ENCODE measurements around the gene DHX35.

DHX35 gene

GRCh38 chr20:39044501-39044900 is 82.4 kb downstream of the DHX35 start:
- Histone ChIP-seq H3K4me1 (ENCODE audit: control insufficient read depth, insufficient read depth, low read length) (no peaks in the 10 kb centered on the region), H3K9ac (ENCODE audit: low read depth, low read length) (no peak overlapping the region), H3K27ac (ENCODE audit: low read depth, low read length) (no peak overlapping the region), H3K36me3 (ENCODE audit: control insufficient read depth, insufficient read depth, low read length) (peaks cover 24% of the 10 kb centered on the region), H3K9me3 (ENCODE audit: control insufficient read depth, insufficient read depth, low read length) (no peaks in the 10 kb centered on the region), H3K4me3 (ENCODE audit: low read depth, low read length) (no peak overlapping the region), H3K27me3 (ENCODE audit: control insufficient read depth, insufficient read depth, low read length) (peaks cover 5% of the 10 kb centered on the region)

GRCh38 chr20:39045676-39046075 is 83.5 kb downstream of the DHX35 start:
- no peak overlapping the region for H3K9ac ChIP-seq (ENCODE audit: low read depth, low read length)
- peaks cover 12% of the 10 kb centered on the region for H3K36me3 ChIP-seq (ENCODE audit: control insufficient read depth, insufficient read depth, low read length)
- no peaks in the 10 kb centered on the region for H3K9me3 ChIP-seq (ENCODE audit: control insufficient read depth, insufficient read depth, low read length)
- H3K4me3 ChIP-seq (ENCODE audit: low read depth, low read length): no peak overlapping the region
- H3K27ac ChIP-seq (ENCODE audit: low read depth, low read length): no peak overlapping the region
- peaks cover 10% of the 10 kb centered on the region for H3K27me3 ChIP-seq (ENCODE audit: control insufficient read depth, insufficient read depth, low read length)
- H3K4me1 ChIP-seq (ENCODE audit: control insufficient read depth, insufficient read depth, low read length): no peaks in the 10 kb centered on the region

GRCh38 chr20:39047417-39047985 is 85.4 kb downstream of the DHX35 start:
- Histone ChIP-seq H3K4me1 (ENCODE audit: control insufficient read depth, insufficient read depth, low read length) (no peaks in the 10 kb centered on the region), H3K9me3 (ENCODE audit: control insufficient read depth, insufficient read depth, low read length) (no peaks in the 10 kb centered on the region)

GRCh38 chr20:39048000-39048696 is 86.0 kb downstream of the DHX35 start:
- Histone ChIP-seq H3K4me3 (ENCODE audit: low read depth, low read length) (no peak overlapping the region), H3K27me3 (ENCODE audit: control insufficient read depth, insufficient read depth, low read length) (peaks cover 12% of the 10 kb centered on the region), H3K36me3 (ENCODE audit: control insufficient read depth, insufficient read depth, low read length) (no peaks in the 10 kb centered on the region), H3K27ac (ENCODE audit: low read depth, low read length) (no peak overlapping the region), H3K9ac (ENCODE audit: low read depth, low read length) (no peak overlapping the region), H3K4me1 (ENCODE audit: control insufficient read depth, insufficient read depth, low read length) (no peaks in the 10 kb centered on the region), H3K9me3 (ENCODE audit: control insufficient read depth, insufficient read depth, low read length) (no peaks in the 10 kb centered on the region)

More at GRCh38 chr20:39047417-39047985, 85.4 kb downstream of the DHX35 start:
- Histone ChIP-seq H3K36me3 (ENCODE audit: control insufficient read depth, insufficient read depth, low read length) (peaks cover 3% of the 10 kb centered on the region), H3K27ac (ENCODE audit: low read depth, low read length) (no peak overlapping the region), H3K4me3 (ENCODE audit: low read depth, low read length) (no peak overlapping the region), H3K27me3 (ENCODE audit: control insufficient read depth, insufficient read depth, low read length) (peaks cover 12% of the 10 kb centered on the region), H3K9ac (ENCODE audit: low read depth, low read length) (no peak overlapping the region)

GRCh38 chr20:39049148-39049547 is 87.0 kb downstream of the DHX35 start:
- Histone ChIP-seq H3K36me3 (ENCODE audit: control insufficient read depth, insufficient read depth, low read length) (no peaks in the 10 kb centered on the region), H3K9ac (ENCODE audit: low read depth, low read length) (no peak overlapping the region), H3K27me3 (ENCODE audit: control insufficient read depth, insufficient read depth, low read length) (peaks cover 12% of the 10 kb centered on the region), H3K4me1 (ENCODE audit: control insufficient read depth, insufficient read depth, low read length) (no peaks in the 10 kb centered on the region), H3K27ac (ENCODE audit: low read depth, low read length) (no peak overlapping the region), H3K9me3 (ENCODE audit: control insufficient read depth, insufficient read depth, low read length) (no peaks in the 10 kb centered on the region), H3K4me3 (ENCODE audit: low read depth, low read length) (no peak overlapping the region)

GRCh38 chr20:39049684-39050554 is 87.8 kb downstream of the DHX35 start:
- H3K9ac ChIP-seq (ENCODE audit: low read depth, low read length): peak overlapping the region; percentile 19; the same call in 1 of the 2 replicates
- no peaks in the 10 kb centered on the region for H3K36me3 ChIP-seq (ENCODE audit: control insufficient read depth, insufficient read depth, low read length)
- H3K9me3 ChIP-seq (ENCODE audit: control insufficient read depth, insufficient read depth, low read length): no peaks in the 10 kb centered on the region
- peaks cover 12% of the 10 kb centered on the region for H3K27me3 ChIP-seq (ENCODE audit: control insufficient read depth, insufficient read depth, low read length)
- H3K4me1 ChIP-seq (ENCODE audit: control insufficient read depth, insufficient read depth, low read length): no peaks in the 10 kb centered on the region
- no peak overlapping the region for H3K27ac ChIP-seq (ENCODE audit: low read depth, low read length)
- peak overlapping the region; percentile 66 for H3K4me3 ChIP-seq (ENCODE audit: low read depth, low read length)

- Histone ChIP-seq H3K4me3 (ENCODE audit: low read depth, low read length) (peak overlapping the region; percentile 66), H3K36me3 (ENCODE audit: control insufficient read depth, insufficient read depth, low read length) (no peaks in the 10 kb centered on the region), H3K27me3 (ENCODE audit: control insufficient read depth, insufficient read depth, low read length) (peaks cover 12% of the 10 kb centered on the region), H3K27ac (ENCODE audit: low read depth, low read length) (no peak overlapping the region), H3K9me3 (ENCODE audit: control insufficient read depth, insufficient read depth, low read length) (no peaks in the 10 kb centered on the region), H3K9ac (ENCODE audit: low read depth, low read length) (no peak overlapping the region), H3K4me1 (ENCODE audit: control insufficient read depth, insufficient read depth, low read length) (no peaks in the 10 kb centered on the region)
Measured at GRCh38 chr20:39050555-39050902, 88.4 kb downstream of the DHX35 start.

GRCh38 chr20:39052676-39053075 is 90.5 kb downstream of the DHX35 start:
- Histone ChIP-seq H3K4me3 (ENCODE audit: low read depth, low read length) (no peak overlapping the region), H3K36me3 (ENCODE audit: control insufficient read depth, insufficient read depth, low read length) (no peaks in the 10 kb centered on the region), H3K9ac (ENCODE audit: low read depth, low read length) (no peak overlapping the region), H3K4me1 (ENCODE audit: control insufficient read depth, insufficient read depth, low read length) (no peaks in the 10 kb centered on the region), H3K27me3 (ENCODE audit: control insufficient read depth, insufficient read depth, low read length) (peaks cover 12% of the 10 kb centered on the region), H3K27ac (ENCODE audit: low read depth, low read length) (no peak overlapping the region), H3K9me3 (ENCODE audit: control insufficient read depth, insufficient read depth, low read length) (no peaks in the 10 kb centered on the region)

GRCh38 chr20:39057143-39057542 is 95.0 kb downstream of the DHX35 start:
- Histone ChIP-seq H3K36me3 (ENCODE audit: control insufficient read depth, insufficient read depth, low read length) (no peaks in the 10 kb centered on the region), H3K4me3 (ENCODE audit: low read depth, low read length) (no peak overlapping the region), H3K9me3 (ENCODE audit: control insufficient read depth, insufficient read depth, low read length) (no peaks in the 10 kb centered on the region), H3K4me1 (ENCODE audit: control insufficient read depth, insufficient read depth, low read length) (no peaks in the 10 kb centered on the region), H3K27ac (ENCODE audit: low read depth, low read length) (no peak overlapping the region), H3K9ac (ENCODE audit: low read depth, low read length) (no peak overlapping the region), H3K27me3 (ENCODE audit: control insufficient read depth, insufficient read depth, low read length) (no peaks in the 10 kb centered on the region)

GRCh38 chr20:39057911-39058310 is 95.8 kb downstream of the DHX35 start:
- H3K27me3 ChIP-seq (ENCODE audit: control insufficient read depth, insufficient read depth, low read length): no peaks in the 10 kb centered on the region
- no peaks in the 10 kb centered on the region for H3K9me3 ChIP-seq (ENCODE audit: control insufficient read depth, insufficient read depth, low read length)
- no peak overlapping the region for H3K9ac ChIP-seq (ENCODE audit: low read depth, low read length)
- no peak overlapping the region for H3K27ac ChIP-seq (ENCODE audit: low read depth, low read length)
- H3K4me3 ChIP-seq (ENCODE audit: low read depth, low read length): no peak overlapping the region
- H3K36me3 ChIP-seq (ENCODE audit: control insufficient read depth, insufficient read depth, low read length): no peaks in the 10 kb centered on the region
- no peaks in the 10 kb centered on the region for H3K4me1 ChIP-seq (ENCODE audit: control insufficient read depth, insufficient read depth, low read length)

- H3K9ac ChIP-seq (ENCODE audit: low read depth, low read length): no peak overlapping the region
- H3K36me3 ChIP-seq (ENCODE audit: control insufficient read depth, insufficient read depth, low read length): no peaks in the 10 kb centered on the region
- H3K27me3 ChIP-seq (ENCODE audit: control insufficient read depth, insufficient read depth, low read length): no peaks in the 10 kb centered on the region
- no peak overlapping the region for H3K4me3 ChIP-seq (ENCODE audit: low read depth, low read length)
- no peaks in the 10 kb centered on the region for H3K9me3 ChIP-seq (ENCODE audit: control insufficient read depth, insufficient read depth, low read length)
- H3K4me1 ChIP-seq (ENCODE audit: control insufficient read depth, insufficient read depth, low read length): no peaks in the 10 kb centered on the region
- H3K27ac ChIP-seq (ENCODE audit: low read depth, low read length): no peak overlapping the region
Measured at GRCh38 chr20:39059036-39059435, 96.9 kb downstream of the DHX35 start.
